Stimulated activated naive B cell treated with anti-CD40 and anti-IgM and Interleukin-4, amounts not matched to agents 10 μg/mL and 1 μg/mL and 100 μg/mL, for 72 hours (primary cell): ENCODE measurements around the gene SBNO2.

ENCODE experiments used
- ATAC-seq, 2 donors: fragments of 150-1000 bp; cut with Tn5 transposase; replicated peaks; 2 replicates each; pipeline ENCODE4 v1.10.0; 2021; ENCODE audit warnings: moderate library complexity in 1 of 2
- DNase-seq: peaks from one replicate; pipeline ENCODE4 v3.0.0; 2021
- H3K27ac Mint-ChIP-seq: one replicate; pipeline ENCODE4 v1.8.0; 2022; ENCODE audit warnings: mild to moderate bottlenecking, mixed read lengths
- H3K27me3 Mint-ChIP-seq, 2 donors: one replicate each; pipeline ENCODE4 v1.8.0; 2022; ENCODE audit warnings: mixed read lengths in 2 of 2
- H3K36me3 Mint-ChIP-seq, 2 donors: one replicate each; pipeline ENCODE4 v1.8.0; 2022; ENCODE audit warnings: mixed read lengths in 2 of 2, mild to moderate bottlenecking in 1 of 2
- H3K4me1 Mint-ChIP-seq, 2 donors: one replicate each; pipeline ENCODE4 v1.8.0; 2022; ENCODE audit warnings: mixed read lengths in 2 of 2, mild to moderate bottlenecking in 1 of 2
- H3K4me3 Mint-ChIP-seq, 2 donors: one replicate each; pipeline ENCODE4 v1.8.0; 2022; ENCODE audit warnings: mild to moderate bottlenecking in 2 of 2, mixed read lengths in 2 of 2, moderate library complexity in 1 of 2
- H3K9me3 Mint-ChIP-seq, 2 donors: one replicate each; pipeline ENCODE4 v1.8.0; 2022; ENCODE audit warnings: mixed read lengths in 2 of 2, mild to moderate bottlenecking in 1 of 2

The SBNO2 gene

GRCh38 chr19:1157931-1158884 lies 15.9 kb downstream of the SBNO2 start:
- peaks cover 7% of the 10 kb centered on the region in 2 donors for H3K36me3 Mint-ChIP-seq
- H3K27ac Mint-ChIP-seq: no peak overlapping the region
- DNase-seq (no peak), ATAC-seq (no peak)
- peaks cover 10 to 15% of the 10 kb centered on the region in 2 donors for H3K4me1 Mint-ChIP-seq
- H3K9me3 Mint-ChIP-seq: no peaks in the 10 kb centered on the region
- no peaks in the 10 kb centered on the region for H3K27me3 Mint-ChIP-seq
- H3K4me3 Mint-ChIP-seq: no peak overlapping the region

GRCh38 chr19:1156830-1157615 lies 17.0 kb downstream of the SBNO2 start:
- Mint-ChIP-seq H3K4me3 (no peak overlapping the region), H3K27me3 (no peaks in the 10 kb centered on the region), H3K9me3 (no peaks in the 10 kb centered on the region), H3K4me1 (peaks cover 4 to 8% of the 10 kb centered on the region in 2 donors), H3K36me3 (peaks cover 4 to 7% of the 10 kb centered on the region in 2 donors), H3K27ac (peak overlapping the region; percentile 81)
- no peak for ATAC-seq
- no peak for DNase-seq

GRCh38 chr19:1156305-1156801 lies 17.7 kb downstream of the SBNO2 start:
- Mint-ChIP-seq H3K4me3 (no peak overlapping the region), H3K4me1 (peaks cover 4 to 8% of the 10 kb centered on the region in 2 donors), H3K27me3 (no peaks in the 10 kb centered on the region), H3K27ac (no peak overlapping the region), H3K36me3 (peaks cover 10 to 12% of the 10 kb centered on the region in 2 donors), H3K9me3 (no peaks in the 10 kb centered on the region)
- DNase-seq (no peak), ATAC-seq (no peak)

- no peak for DNase-seq
- peaks cover 4 to 8% of the 10 kb centered on the region in 2 donors for H3K4me1 Mint-ChIP-seq
These were observed 18.4 kb downstream of the SBNO2 start for GRCh38 chr19:1155352-1156304.

GRCh38 chr19:1154731-1155351 lies 19.2 kb downstream of the SBNO2 start:
- H3K27me3 Mint-ChIP-seq: no peaks in the 10 kb centered on the region
- no peak for ATAC-seq
- no peak for DNase-seq
- peaks cover 14 to 18% of the 10 kb centered on the region in 2 donors for H3K36me3 Mint-ChIP-seq
- H3K27ac Mint-ChIP-seq: no peak overlapping the region
- H3K4me3 Mint-ChIP-seq: no peak overlapping the region
- no peaks in the 10 kb centered on the region for H3K9me3 Mint-ChIP-seq
- H3K4me1 Mint-ChIP-seq: peaks cover 4 to 8% of the 10 kb centered on the region in 2 donors

More at GRCh38 chr19:1155352-1156304, 18.4 kb downstream of the SBNO2 start:
- H3K9me3 Mint-ChIP-seq: no peaks in the 10 kb centered on the region
- peaks cover 12 to 17% of the 10 kb centered on the region in 2 donors for H3K36me3 Mint-ChIP-seq
- H3K27me3 Mint-ChIP-seq: no peaks in the 10 kb centered on the region
- H3K4me3 Mint-ChIP-seq: no peak overlapping the region
- no peak for ATAC-seq
- no peak overlapping the region for H3K27ac Mint-ChIP-seq

- H3K4me3 Mint-ChIP-seq: no peak overlapping the region
- no peak for ATAC-seq
- H3K9me3 Mint-ChIP-seq: no peaks in the 10 kb centered on the region
- H3K27ac Mint-ChIP-seq: no peak overlapping the region
- H3K36me3 Mint-ChIP-seq: peaks cover 20 to 24% of the 10 kb centered on the region in 2 donors
- no peaks in the 10 kb centered on the region for H3K27me3 Mint-ChIP-seq
- peaks cover 3 to 12% of the 10 kb centered on the region in 2 donors for H3K4me1 Mint-ChIP-seq
- DNase-seq: no peak
These were observed 20.0 kb downstream of the SBNO2 start for GRCh38 chr19:1153891-1154730.

- ATAC-seq (no peak), DNase-seq (no peak)
- Mint-ChIP-seq H3K27me3 (no peaks in the 10 kb centered on the region), H3K4me3 (no peak overlapping the region), H3K4me1 (peaks cover 0 to 11% of the 10 kb centered on the region in 2 donors), H3K9me3 (no peaks in the 10 kb centered on the region), H3K27ac (peak overlapping the region; percentile 76), H3K36me3 (peaks cover 21 to 25% of the 10 kb centered on the region in 2 donors)
These were observed 22.0 kb downstream of the SBNO2 start for GRCh38 chr19:1151917-1152587.

GRCh38 chr19:1151037-1151724 lies 22.9 kb downstream of the SBNO2 start:
- Mint-ChIP-seq H3K36me3 (peaks cover 23 to 26% of the 10 kb centered on the region in 2 donors), H3K27me3 (no peaks in the 10 kb centered on the region), H3K9me3 (no peaks in the 10 kb centered on the region), H3K4me3 (no peak overlapping the region), H3K4me1 (peaks cover 0 to 11% of the 10 kb centered on the region in 2 donors), H3K27ac (no peak overlapping the region)
- peak; percentile 31 to 33 for ATAC-seq
- no peak for DNase-seq

- H3K27ac Mint-ChIP-seq: no peak overlapping the region
- ATAC-seq (no peak), DNase-seq (no peak)
- peaks cover 28 to 30% of the 10 kb centered on the region in 2 donors for H3K36me3 Mint-ChIP-seq
- H3K9me3 Mint-ChIP-seq: no peaks in the 10 kb centered on the region
- peaks cover 0 to 11% of the 10 kb centered on the region in 2 donors for H3K4me1 Mint-ChIP-seq
- no peak overlapping the region for H3K4me3 Mint-ChIP-seq
- no peaks in the 10 kb centered on the region for H3K27me3 Mint-ChIP-seq
These were observed 23.6 kb downstream of the SBNO2 start for GRCh38 chr19:1150333-1151036.

- Mint-ChIP-seq H3K27ac (no peak overlapping the region), H3K36me3 (peaks cover 36 to 38% of the 10 kb centered on the region in 2 donors), H3K4me3 (no peak overlapping the region), H3K9me3 (no peaks in the 10 kb centered on the region), H3K4me1 (peaks cover 3 to 11% of the 10 kb centered on the region in 2 donors), H3K27me3 (no peaks in the 10 kb centered on the region)
- ATAC-seq (no peak), DNase-seq (no peak)
These were observed 24.6 kb downstream of the SBNO2 start for GRCh38 chr19:1149259-1150045.
